NT2/D1 (cell line): ENCODE measurements around the gene LRRC26.

Experiments
- SUZ12 ChIP-seq: IDR thresholded peaks from 2 replicates; pipeline ENCODE4 v1.6.1; 2011; ENCODE audit not compliant: insufficient read length, insufficient read depth; ENCODE audit errors: extremely low read depth
- YY1 ChIP-seq: IDR thresholded peaks from 2 replicates; pipeline ENCODE4 v1.6.1; 2011; ENCODE audit not compliant: insufficient read length, insufficient read depth

- TF ChIP-seq YY1 (no peak), SUZ12 (no peak)
Measured at GRCh38 chr9:137191245-137191644, 21.4 kb upstream of the LRRC26 start.
